Spleen (tissue), 11 donors: ENCODE results near the gene UACA. TPM values are rescaled to one million over a fixed set of nuclear protein-coding genes. Genes with fewer than 3 reads are reported as not detected.
A peak's percentile ranks its signal among the peaks of the same experiment; 100 is the strongest.

Source experiments
- DNase-seq: peaks from one replicate; pipeline ENCODE4 v3.0.0-alpha.2; 2020
- H3K27ac ChIP-seq, 8 donors: fragments of 200-600 bp; sonication (generic) in 7 of 8; 1 replicate in 4 of 8; 2 replicates in 4 of 8; pipeline versions ENCODE4 v1.5.0 to v1.8.0; 2016 to 2021; ENCODE audit warnings: inconsistent platforms in 4 of 8, mild to moderate bottlenecking in 4 of 8, moderate library complexity in 1 of 8
- H3K27me3 ChIP-seq, 7 donors: fragments of 200-600 bp; sonication (generic) in 6 of 7; replicated peaks in 1 of 7; 1 replicate in 4 of 7; 2 replicates in 3 of 7; pipeline versions ENCODE4 v1.5.0 to v1.8.0; 2016 to 2021; ENCODE audit warnings: inconsistent platforms in 3 of 7, mild to moderate bottlenecking in 1 of 7
- H3K36me3 ChIP-seq, 6 donors: fragments of 200-600 bp; sonication (generic) in 5 of 6; 1 replicate in 4 of 6; 2 replicates in 2 of 6; pipeline versions ENCODE4 v1.5.0 to v1.8.0; 2016 to 2021; ENCODE audit warnings: inconsistent platforms in 2 of 6
- H3K4me1 ChIP-seq, 6 donors: fragments of 200-600 bp; sonication (generic) in 5 of 6; 1 replicate in 3 of 6; 2 replicates in 3 of 6; pipeline versions ENCODE4 v1.5.0 to v1.8.0; 2016 to 2021; ENCODE audit warnings: inconsistent platforms in 3 of 6
- H3K4me3 ChIP-seq, 8 donors: fragments of 200-600 bp; sonication (generic) in 7 of 8; 1 replicate in 4 of 8; 2 replicates in 4 of 8; pipeline versions ENCODE4 v1.5.0 to v1.8.0; 2016 to 2021; ENCODE audit warnings: inconsistent platforms in 4 of 8, mild to moderate bottlenecking in 4 of 8, moderate library complexity in 2 of 8
- H3K9me3 ChIP-seq, 8 donors: fragments of 200-600 bp; sonication (generic) in 7 of 8; 1 replicate in 4 of 8; 2 replicates in 4 of 8; pipeline versions ENCODE4 v1.5.0 to v1.8.0; 2016 to 2021; ENCODE audit warnings: inconsistent platforms in 4 of 8
- CTCF ChIP-seq, 11 experiments: fragments of 200-600 bp in 7 of 11; fragments of 450-650 bp in 4 of 11; sonication (generic) in 4 of 11; IDR thresholded peaks in 8 of 11; conservative IDR thresholded peaks in 3 of 11; 1 replicate in 7 of 11; 2 replicates in 4 of 11; pipeline versions ENCODE4 v1.4.0 to v1.8.0; 2016 to 2021; ENCODE audit warnings: antibody characterized with exemption in 11 of 11, inconsistent platforms in 4 of 11, mild to moderate bottlenecking in 1 of 11
- POLR2A ChIP-seq, 3 donors: fragments of 450-650 bp; IDR thresholded peaks; one replicate each; pipeline ENCODE4 v1.5.1; 2017; ENCODE audit warnings: antibody characterized with exemption in 3 of 3, mild to moderate bottlenecking in 1 of 3
- POLR2AphosphoS5 ChIP-seq, 3 donors: sonication (generic); formaldehyde crosslinking; IDR thresholded peaks; one replicate each; pipeline ENCODE4 v1.5.1; 2017; ENCODE audit warnings: antibody characterized with exemption in 3 of 3
- WGBS, 5 donors: extraction: QIAGEN DNeasy Blood & Tissue Kit in 3 of 5; methylation state at CpG; one replicate each; pipeline versions ENCODE4 v1.1.5 to v1.1.7; 2013 to 2018; 5-methylcytosine and 5-hydroxymethylcytosine counted together
- intact Hi-C: fragments of 100-400 bp; cut with DNase I; formaldehyde crosslinking; loops from one replicate; pipeline ENCODE4 v1.15.0; 2023; ENCODE audit warnings: low total_unique reads
- polyA plus RNA-seq, 3 donors: library from polyadenylated mRNA; stranded (reverse); fragments of 200-250 nt; gene quantifications; one replicate each; pipeline ENCODE4 v1.2.1, GENCODE V29; 2013
- total RNA-seq, 7 donors: library from RNA; depleted of rRNA in 3 of 7; stranded (reverse); fragments of >200 nt in 3 of 7; fragmentation: NEBNext Ultra II Directional in 4 of 7; extraction: Animal tissue kit (Norgen Biotek cat#: 25700) in 4 of 7; gene quantifications; one replicate each; pipeline versions ENCODE4 v1.1.0 to v1.2.1, GENCODE V29; 2016 to 2021
- donor health status: healthy with polysubstance abuse.
- donor health status: DM: no; HTN: no; CAD: no; lungs with moderate emphysema.
- donor health status: DM: no; HTN: no; CAD: no.
- donor health status: Bipolar disorder and iron deficiency.
- donor health status: healthy.
- donor health status: DM: no; HTN: no; CAD: no.
- donor health status: DM: yes; HTN: yes; CAD: no.

The UACA gene
- total and polyA plus RNA-seq, 10 donors = 21.9 to 113 (median 78.6) TPM

GRCh38 chr15:70672081-70672480, 91.3 kb downstream of the UACA start:
- peak overlapping the region in 5 of 8 donors; percentile 17 to 49 (median 44) for H3K27ac ChIP-seq
- H3K4me1 ChIP-seq = peaks cover 4 to 40% (median 23%) of the 10 kb centered on the region in 6 donors
- H3K36me3 ChIP-seq = peaks cover 0 to 47% (median 7%) of the 10 kb centered on the region in 6 donors
- no peaks in the 10 kb centered on the region for H3K9me3 ChIP-seq
- H3K4me3 ChIP-seq = no peak overlapping the region
- no peaks in the 10 kb centered on the region for H3K27me3 ChIP-seq
- TF ChIP-seq POLR2AphosphoS5 (IDR thresholded peaks at IDR 0.05) = no peak
- no peak for TF ChIP-seq POLR2A (IDR thresholded peaks at IDR 0.05)
- no peak for TF ChIP-seq CTCF (IDR thresholded peaks at IDR 0.05 in 8 of 11, conservative IDR thresholded peaks at IDR 0.05 in 3 of 11)
- no peak for DNase-seq
- intact Hi-C loops = loop anchor here (10.0 kb wide), 1 partner anchor 53 kb away; no protein-coding TSS in a partner anchor

- DNase-seq = no peak
- no peak overlapping the region for H3K27ac ChIP-seq
- H3K9me3 ChIP-seq = no peaks in the 10 kb centered on the region
- intact Hi-C loops = loop anchor here (10.0 kb wide), 1 partner anchor 54 kb away; no protein-coding TSS in a partner anchor
- no peak for TF ChIP-seq CTCF (IDR thresholded peaks at IDR 0.05 in 8 of 11, conservative IDR thresholded peaks at IDR 0.05 in 3 of 11)
- TF ChIP-seq POLR2A (IDR thresholded peaks at IDR 0.05) = no peak
- TF ChIP-seq POLR2AphosphoS5 (IDR thresholded peaks at IDR 0.05) = no peak
- H3K4me1 ChIP-seq = peaks cover 4 to 45% (median 27%) of the 10 kb centered on the region in 6 donors
- WGBS, 5 donors = 90 to 97% (median 95%) methylated on average over 1 of the region's 1 CpG
- H3K36me3 ChIP-seq = peaks cover 0 to 44% (median 7%) of the 10 kb centered on the region in 6 donors
- H3K4me3 ChIP-seq = no peak overlapping the region
- H3K27me3 ChIP-seq = no peaks in the 10 kb centered on the region
Measured at GRCh38 chr15:70670680-70671079, 92.7 kb downstream of the UACA start.

GRCh38 chr15:70669966-70670658, 93.2 kb downstream of the UACA start:
- no peaks in the 10 kb centered on the region for H3K27me3 ChIP-seq
- no peaks in the 10 kb centered on the region for H3K9me3 ChIP-seq
- TF ChIP-seq CTCF (IDR thresholded peaks at IDR 0.05 in 8 of 11, conservative IDR thresholded peaks at IDR 0.05 in 3 of 11) = no peak
- no peak for TF ChIP-seq POLR2A (IDR thresholded peaks at IDR 0.05)
- TF ChIP-seq POLR2AphosphoS5 (IDR thresholded peaks at IDR 0.05) = no peak
- intact Hi-C loops = loop anchor here (10.0 kb wide), 1 partner anchor 55 kb away; no protein-coding TSS in a partner anchor
- no peak overlapping the region for H3K27ac ChIP-seq
- DNase-seq = no peak
- WGBS, 5 donors = 56 to 65% (median 57%) methylated on average over 8 of the region's 8 CpGs
- H3K4me3 ChIP-seq = no peak overlapping the region
- peaks cover 4 to 45% (median 27%) of the 10 kb centered on the region in 6 donors for H3K4me1 ChIP-seq
- peaks cover 0 to 38% (median 4%) of the 10 kb centered on the region in 6 donors for H3K36me3 ChIP-seq

GRCh38 chr15:70669006-70669602, 94.3 kb downstream of the UACA start:
- TF ChIP-seq CTCF (IDR thresholded peaks at IDR 0.05 in 8 of 11, conservative IDR thresholded peaks at IDR 0.05 in 3 of 11) (no peak), POLR2AphosphoS5 (IDR thresholded peaks at IDR 0.05) (no peak), POLR2A (IDR thresholded peaks at IDR 0.05) (no peak)
- Histone ChIP-seq H3K4me3 (no peak overlapping the region), H3K27me3 (no peaks in the 10 kb centered on the region), H3K27ac (no peak overlapping the region), H3K4me1 (peaks cover 4 to 45% (median 27%) of the 10 kb centered on the region in 6 donors), H3K36me3 (peaks cover 0 to 40% (median 6%) of the 10 kb centered on the region in 6 donors), H3K9me3 (no peaks in the 10 kb centered on the region)
- WGBS, 5 donors = 63 to 70% (median 65%) methylated on average over 4 of the region's 4 CpGs
- intact Hi-C loops = no loop called here
- DNase-seq = no peak
